ENCODE data around the gene TMEM184A. TPM values are rescaled to one million over a fixed set of nuclear protein-coding genes. Genes with fewer than 3 reads are reported as not detected.

TMEM184A gene
- total and polyA plus RNA-seq, 2 of the 4 experiments (the other 2 are of a cell fraction): 0.36 to 1.9 TPM

DNA sequence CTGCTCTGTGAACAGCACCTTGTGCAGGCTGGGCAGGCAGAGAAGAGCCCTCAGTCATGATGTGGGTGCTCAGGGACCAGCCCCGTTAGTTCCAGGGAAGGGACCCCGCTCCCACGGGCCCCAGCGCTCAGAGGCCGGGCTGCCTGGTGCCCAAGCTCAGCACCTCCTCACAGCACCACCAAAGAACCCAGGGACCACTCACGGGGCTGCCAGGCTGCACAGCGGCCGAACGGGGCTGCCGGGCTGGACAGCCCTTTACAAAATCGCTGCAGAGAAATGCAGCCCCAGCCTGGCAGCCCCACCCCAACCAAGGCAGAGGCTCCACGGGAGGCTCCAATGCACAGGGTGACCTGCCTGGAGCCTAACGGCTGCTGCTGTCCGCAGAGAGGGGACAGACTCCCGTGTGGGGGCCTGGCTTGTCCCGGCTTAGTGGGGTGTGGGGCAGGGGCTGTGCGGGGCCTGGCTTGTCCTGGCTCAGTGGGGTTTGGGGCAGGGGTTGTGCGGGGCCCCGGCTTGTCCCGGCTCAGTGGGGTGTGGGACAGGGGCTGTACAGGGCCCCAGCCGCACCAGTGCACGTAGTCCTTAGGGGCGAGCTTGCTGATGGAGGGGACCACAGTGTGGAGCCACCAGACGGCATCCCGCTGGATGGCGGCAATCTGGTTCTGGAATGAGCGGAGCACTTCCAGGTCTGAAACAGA, 61.0 kb downstream of the TMEM184A start:
- H3K23ac ChIP-seq (ENCODE audit: low read depth, low read length): no peak overlapping the region
- H3K79me1 ChIP-seq (ENCODE audit: low read depth in 1 of 2, low read length in 2 of 2): peaks cover 0 to 11% of the 10 kb centered on the region in 2 experiments; a peak in 1 of 4 replicates
- no peak overlapping the region for H3K56ac ChIP-seq (ENCODE audit: extremely low read depth, insufficient read depth, low read length)
- no peak overlapping the region for H3K4me3 ChIP-seq (ENCODE audit: insufficient read depth, low read depth, low read length)
- no peak overlapping the region for H3K4ac ChIP-seq (ENCODE audit: low read depth, low read length)
- no peak overlapping the region for H4K5ac ChIP-seq (ENCODE audit: low read depth, low read length)
- no peak for DNase-seq
- no TSS peak for BruUV-seq (replicated peaks)
- H3K4me2 ChIP-seq (ENCODE audit: low read depth, low read length): no peak overlapping the region
- ChIA-PET POLR2A (ENCODE audit: unreplicated experiment) (no interaction called here), CTCF (no interaction called here)
- no peak overlapping the region for H2BK20ac ChIP-seq (ENCODE audit: low read depth, low read length)
- H2AK5ac ChIP-seq (ENCODE audit: low read depth, low read length): no peak overlapping the region
- H4K8ac ChIP-seq (ENCODE audit: low read depth in 2 of 2, low read length in 2 of 2): no peak overlapping the region
- no peak overlapping the region for H2AK9ac ChIP-seq (replicated peaks; ENCODE audit: low read depth, low read length, poor library complexity)
- H3K9me1 ChIP-seq (ENCODE audit: insufficient read depth, low read length): no peaks in the 10 kb centered on the region
- H2BK5ac ChIP-seq (ENCODE audit: low read depth, low read length, poor library complexity, severe bottlenecking): no peak overlapping the region
- no peak overlapping the region for H3K27ac ChIP-seq (ENCODE audit: insufficient read depth, low read length)
- H3K18ac ChIP-seq (ENCODE audit: low read depth, low read length): no peak overlapping the region
- 0 out of 2 replicates have a peak, but pooled peaks cover 4% of the 10 kb centered on the region for H4K20me1 ChIP-seq (ENCODE audit: insufficient read depth, low read length)
- intact Hi-C loops (cut with micrococcal nuclease) (no loop called here), in situ Hi-C loops (cut with MboI; ENCODE audit: low sequenced_read_pairs) (no loop called here), dilution Hi-C loops (cut with HindIII; ENCODE audit: low sequenced_read_pairs, unreplicated experiment) (no loop called here)
- no peak overlapping the region for H2AFZ ChIP-seq (replicated peaks; ENCODE audit: low read length, poor library complexity)
- ATAC-seq (ENCODE audit: low read depth): no peak
- 96% methylated on average over 8 of the region's 27 CpGs; no CpG with 5 or more reads in 1 of the 2 experiments for WGBS, 2 experiments (ENCODE audit: extremely low coverage in 2 of 2, insufficient read length in 1 of 2)
- H2BK120ac ChIP-seq (ENCODE audit: low read depth, low read length): no peak overlapping the region
- H3K14ac ChIP-seq (replicated peaks; ENCODE audit: low read depth, low read length): no peak overlapping the region
- no peak overlapping the region for H2BK15ac ChIP-seq (ENCODE audit: low read depth, low read length)
- peaks cover 62% of the 10 kb centered on the region for H3K36me3 ChIP-seq (ENCODE audit: control insufficient read depth, insufficient read depth, low read length)
- TF ChIP-seq SMC3 (IDR thresholded peaks at IDR 0.05; ENCODE audit: low read depth, low read length): no peak
- no peak for TF ChIP-seq MAFK (IDR thresholded peaks at IDR 0.05; ENCODE audit: low read depth, low read length)
- TF ChIP-seq, protein P1, sequence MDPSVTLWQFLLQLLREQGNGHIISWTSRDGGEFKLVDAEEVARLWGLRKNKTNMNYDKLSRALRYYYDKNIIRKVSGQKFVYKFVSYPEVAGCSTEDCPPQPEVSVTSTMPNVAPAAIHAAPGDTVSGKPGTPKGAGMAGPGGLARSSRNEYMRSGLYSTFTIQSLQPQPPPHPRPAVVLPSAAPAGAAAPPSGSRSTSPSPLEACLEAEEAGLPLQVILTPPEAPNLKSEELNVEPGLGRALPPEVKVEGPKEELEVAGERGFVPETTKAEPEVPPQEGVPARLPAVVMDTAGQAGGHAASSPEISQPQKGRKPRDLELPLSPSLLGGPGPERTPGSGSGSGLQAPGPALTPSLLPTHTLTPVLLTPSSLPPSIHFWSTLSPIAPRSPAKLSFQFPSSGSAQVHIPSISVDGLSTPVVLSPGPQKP (IDR thresholded peaks at IDR 0.05; ENCODE audit: borderline replicate concordance, low read depth, low read length): no peak
- TF ChIP-seq CHD1 (IDR thresholded peaks at IDR 0.05; ENCODE audit: low read depth, low read length): no peak
- no peak for TF ChIP-seq RFX5 (IDR thresholded peaks at IDR 0.05; ENCODE audit: low read depth, low read length)
- no peak for TF ChIP-seq RAD21 (IDR thresholded peaks at IDR 0.05; ENCODE audit: low read length)
- TF ChIP-seq POLR2A (IDR thresholded peaks at IDR 0.05; ENCODE audit: low read depth, low read length): no peak
- TF ChIP-seq BHLHE40 (IDR thresholded peaks at IDR 0.05; ENCODE audit: low read depth, low read length): no peak
- TF ChIP-seq NFE2L2 (IDR thresholded peaks at IDR 0.05; ENCODE audit: low read depth, low read length): no peak
- TF ChIP-seq CEBPB (IDR thresholded peaks at IDR 0.05; ENCODE audit: low read depth, low read length): no peak
- TF ChIP-seq RCOR1 (IDR thresholded peaks at IDR 0.05; ENCODE audit: insufficient replicate concordance, low read length): no peak
- no peak for TF ChIP-seq FOS (IDR thresholded peaks at IDR 0.05; ENCODE audit: low read depth, low read length)
- TF ChIP-seq MXI1 (IDR thresholded peaks at IDR 0.05; ENCODE audit: borderline replicate concordance, low read depth, low read length): no peak
- TF ChIP-seq, protein P2, sequence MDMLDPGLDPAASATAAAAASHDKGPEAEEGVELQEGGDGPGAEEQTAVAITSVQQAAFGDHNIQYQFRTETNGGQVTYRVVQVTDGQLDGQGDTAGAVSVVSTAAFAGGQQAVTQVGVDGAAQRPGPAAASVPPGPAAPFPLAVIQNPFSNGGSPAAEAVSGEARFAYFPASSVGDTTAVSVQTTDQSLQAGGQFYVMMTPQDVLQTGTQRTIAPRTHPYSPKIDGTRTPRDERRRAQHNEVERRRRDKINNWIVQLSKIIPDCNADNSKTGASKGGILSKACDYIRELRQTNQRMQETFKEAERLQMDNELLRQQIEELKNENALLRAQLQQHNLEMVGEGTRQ (IDR thresholded peaks at IDR 0.05; ENCODE audit: low read depth, low read length): no peak
- TF ChIP-seq MAZ (IDR thresholded peaks at IDR 0.05; ENCODE audit: borderline replicate concordance, low read depth, low read length): no peak
- TF ChIP-seq, protein P3, sequence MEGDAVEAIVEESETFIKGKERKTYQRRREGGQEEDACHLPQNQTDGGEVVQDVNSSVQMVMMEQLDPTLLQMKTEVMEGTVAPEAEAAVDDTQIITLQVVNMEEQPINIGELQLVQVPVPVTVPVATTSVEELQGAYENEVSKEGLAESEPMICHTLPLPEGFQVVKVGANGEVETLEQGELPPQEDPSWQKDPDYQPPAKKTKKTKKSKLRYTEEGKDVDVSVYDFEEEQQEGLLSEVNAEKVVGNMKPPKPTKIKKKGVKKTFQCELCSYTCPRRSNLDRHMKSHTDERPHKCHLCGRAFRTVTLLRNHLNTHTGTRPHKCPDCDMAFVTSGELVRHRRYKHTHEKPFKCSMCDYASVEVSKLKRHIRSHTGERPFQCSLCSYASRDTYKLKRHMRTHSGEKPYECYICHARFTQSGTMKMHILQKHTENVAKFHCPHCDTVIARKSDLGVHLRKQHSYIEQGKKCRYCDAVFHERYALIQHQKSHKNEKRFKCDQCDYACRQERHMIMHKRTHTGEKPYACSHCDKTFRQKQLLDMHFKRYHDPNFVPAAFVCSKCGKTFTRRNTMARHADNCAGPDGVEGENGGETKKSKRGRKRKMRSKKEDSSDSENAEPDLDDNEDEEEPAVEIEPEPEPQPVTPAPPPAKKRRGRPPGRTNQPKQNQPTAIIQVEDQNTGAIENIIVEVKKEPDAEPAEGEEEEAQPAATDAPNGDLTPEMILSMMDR (conservative IDR thresholded peaks at IDR 0.05; ENCODE audit: low read depth, low read length): no peak
- H3K27me3 ChIP-seq (ENCODE audit: control insufficient read depth, insufficient read depth, low read length): no peaks in the 10 kb centered on the region
- H3K4me1 ChIP-seq (ENCODE audit: control insufficient read depth, insufficient read depth, low read length): no peaks in the 10 kb centered on the region
- no peak overlapping the region for H4K91ac ChIP-seq (ENCODE audit: insufficient read depth, low read depth, low read length)
- no peak overlapping the region for H3K9ac ChIP-seq (ENCODE audit: low read depth, low read length)
- H3K9me3 ChIP-seq (ENCODE audit: control insufficient read depth, insufficient read depth, low read length): no peaks in the 10 kb centered on the region
